Fibroblast of peridontal ligament (primary cell): ENCODE data around the gene KLHL3.
"Not testable (repeated sequence)": the region's sequence is repeated elsewhere in the genome, so short reads cannot be mapped to it uniquely, and the experiment has no call there.

ENCODE experiments used
- DNase-seq: peaks from one replicate; pipeline ENCODE4 v3.0.0-alpha.2; 2010; ENCODE audit errors: extremely low read depth

KLHL3 gene

GRCh38 chr5:137668637-137669036, 67.3 kb downstream of the KLHL3 start:
- DNase-seq: no peak

- DNase-seq: no peak
These were observed 68.5 kb downstream of the KLHL3 start for GRCh38 chr5:137667341-137667740.

GRCh38 chr5:137666901-137667300, 69.0 kb downstream of the KLHL3 start:
- DNase-seq: no peak

GRCh38 chr5:137666461-137666850, 69.4 kb downstream of the KLHL3 start:
- DNase-seq: peak; percentile 48

- DNase-seq: no peak
These were observed 70.0 kb downstream of the KLHL3 start for GRCh38 chr5:137665678-137666460.

- peak; percentile 79 for DNase-seq
These were observed 75.5 kb downstream of the KLHL3 start for GRCh38 chr5:137660349-137660817.

- DNase-seq: no peak
These were observed 76.7 kb downstream of the KLHL3 start for GRCh38 chr5:137659209-137659608.

GRCh38 chr5:137658324-137658723, 77.6 kb downstream of the KLHL3 start:
- no peak for DNase-seq

- DNase-seq: no peak
These were observed 78.8 kb downstream of the KLHL3 start for GRCh38 chr5:137657073-137657472.

GRCh38 chr5:137656558-137656957, 79.3 kb downstream of the KLHL3 start:
- no peak for DNase-seq

- no peak for DNase-seq
These were observed 84.9 kb downstream of the KLHL3 start for GRCh38 chr5:137651022-137651421.

- peak; percentile 80 for DNase-seq
These were observed 86.5 kb downstream of the KLHL3 start for GRCh38 chr5:137649228-137649935.

- DNase-seq: no peak
These were observed 87.5 kb downstream of the KLHL3 start for GRCh38 chr5:137648361-137648760.

- no peak for DNase-seq
These were observed 88.5 kb downstream of the KLHL3 start for GRCh38 chr5:137647401-137647800.

GRCh38 chr5:137646761-137647160, 89.1 kb downstream of the KLHL3 start:
- DNase-seq: no peak

- not testable (repeated sequence) for DNase-seq
These were observed 92.8 kb downstream of the KLHL3 start for GRCh38 chr5:137643081-137643480.

GRCh38 chr5:137642091-137642490, 93.8 kb downstream of the KLHL3 start:
- no peak for DNase-seq

GRCh38 chr5:137641148-137641547, 94.7 kb downstream of the KLHL3 start:
- no peak for DNase-seq

GRCh38 chr5:137639645-137640044, 96.2 kb downstream of the KLHL3 start:
- no peak for DNase-seq

- no peak for DNase-seq
These were observed 97.0 kb downstream of the KLHL3 start for GRCh38 chr5:137638841-137639240.

- DNase-seq: no peak
These were observed 98.8 kb downstream of the KLHL3 start for GRCh38 chr5:137636830-137637714.

- DNase-seq: no peak
These were observed 99.8 kb downstream of the KLHL3 start for GRCh38 chr5:137636099-137636498.
